Ecto neural progenitor cell (in vitro differentiated cells): ENCODE results near the gene HDAC7.

Experiments
- DNase-seq: peaks from one replicate; pipeline ENCODE4 v3.0.0-alpha.2; 2018; ENCODE audit warnings: low spot score

HDAC7 gene

GRCh38 chr12:47819896-47820630, at the start of gene HDAC7:
Gene HDAC7 (minus strand): TSS chr12:47819903. CDS start chr12:47819785, 118 bp downstream.
- peak; percentile 91 for DNase-seq

- no peak for DNase-seq
Observed at GRCh38 chr12:47868552-47869031, 48.9 kb upstream of the HDAC7 start.

- DNase-seq, result no peak
Observed at GRCh38 chr12:47868041-47868440, 48.3 kb upstream of the HDAC7 start.

DNA sequence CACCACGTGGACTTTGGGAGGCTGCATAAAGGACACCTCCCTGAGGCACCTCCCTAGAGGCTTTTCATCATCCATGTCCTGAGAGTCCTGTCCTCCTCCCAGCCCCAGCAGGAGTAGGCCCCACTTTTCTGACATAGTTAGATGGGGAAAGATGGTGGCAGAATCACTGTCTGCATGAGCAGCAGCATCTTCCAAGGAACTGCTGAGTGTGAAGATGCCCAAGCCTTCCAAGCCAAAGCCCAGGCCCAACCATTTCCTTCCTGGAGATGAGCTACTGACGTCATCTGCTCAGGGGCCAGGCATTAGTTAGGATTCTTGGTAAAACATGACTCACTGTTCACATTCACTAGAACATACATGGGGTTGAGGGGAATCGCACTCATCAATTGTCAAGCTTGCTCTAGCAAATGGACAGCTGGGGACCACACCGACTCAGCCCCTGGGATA, 47.8 kb upstream of the HDAC7 start:
- no peak for DNase-seq

DNA sequence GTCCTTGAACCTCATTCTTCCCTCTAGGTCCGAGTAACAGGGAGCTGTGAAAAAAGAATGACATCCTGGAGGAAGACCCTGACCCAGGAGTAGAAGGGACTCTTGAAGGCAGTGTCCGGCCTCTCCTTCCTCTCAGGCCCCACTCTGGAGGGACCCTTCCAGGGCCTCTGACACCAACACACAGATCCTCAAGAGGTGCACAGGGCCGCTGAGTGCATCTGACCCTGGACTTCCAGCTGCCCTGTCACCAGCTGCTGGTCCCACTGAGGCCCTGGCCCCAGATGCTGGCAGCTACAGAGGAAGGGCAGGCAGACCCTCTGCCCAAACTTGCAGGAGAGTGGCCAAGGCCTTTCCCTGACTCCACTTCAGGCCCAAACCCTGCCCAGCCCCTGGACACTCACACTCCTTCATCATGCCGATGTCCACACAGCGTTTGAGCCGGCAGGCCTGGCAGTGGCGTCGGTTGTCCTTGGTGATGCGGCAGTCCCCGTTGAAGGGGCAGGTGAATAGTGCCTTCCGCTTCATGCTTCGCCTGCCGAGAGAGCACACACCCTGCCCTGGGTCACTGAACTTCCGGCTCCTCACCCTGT, 45.0 kb upstream of the HDAC7 start:
- DNase-seq, result no peak

GRCh38 chr12:47863985-47864384, 44.3 kb upstream of the HDAC7 start:
- DNase-seq, result no peak

DNA sequence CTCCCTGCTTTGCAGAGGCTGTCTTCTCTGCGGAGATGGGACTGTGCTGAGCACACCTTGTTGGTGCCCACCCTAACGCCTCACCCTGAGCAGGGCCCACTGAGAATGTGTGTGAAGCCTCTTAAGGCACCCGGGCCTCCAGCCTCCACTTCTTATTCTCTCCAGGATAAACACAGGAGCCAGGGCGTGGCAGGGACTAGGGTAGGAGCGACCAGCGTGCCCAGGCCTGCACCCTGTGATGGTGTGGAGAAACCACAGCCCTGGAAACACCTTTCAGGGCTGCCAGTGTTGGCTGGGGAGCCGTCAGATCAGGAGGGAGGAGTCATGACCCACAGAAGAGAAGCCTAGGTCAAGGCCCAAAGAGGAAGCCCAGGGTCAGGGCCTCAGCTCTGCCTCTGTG, 43.8 kb upstream of the HDAC7 start:
- DNase-seq, result no peak

- no peak for DNase-seq
Observed at GRCh38 chr12:47862881-47863280, 43.2 kb upstream of the HDAC7 start.

GRCh38 chr12:47862167-47862750, 42.6 kb upstream of the HDAC7 start:
- no peak for DNase-seq

DNA sequence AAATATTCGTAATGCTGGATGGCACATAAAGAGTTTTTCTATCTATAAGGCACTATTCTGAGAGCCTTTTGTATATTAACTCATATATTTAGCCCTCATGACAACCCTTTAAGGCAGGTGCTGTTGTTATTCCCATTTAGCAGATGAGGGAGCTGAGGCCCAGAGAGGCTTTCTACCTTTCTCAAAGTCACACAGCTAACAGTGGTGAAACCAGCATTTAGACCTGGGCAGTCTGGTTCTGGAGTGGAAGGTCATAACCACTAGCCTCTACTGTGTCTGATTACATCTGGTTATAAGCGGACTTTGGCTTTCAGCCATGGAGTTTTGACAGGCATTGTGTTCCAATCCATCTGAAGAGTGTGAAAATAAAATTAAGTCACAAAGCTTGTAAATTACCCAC, 41.2 kb upstream of the HDAC7 start:
- no peak for DNase-seq

DNA sequence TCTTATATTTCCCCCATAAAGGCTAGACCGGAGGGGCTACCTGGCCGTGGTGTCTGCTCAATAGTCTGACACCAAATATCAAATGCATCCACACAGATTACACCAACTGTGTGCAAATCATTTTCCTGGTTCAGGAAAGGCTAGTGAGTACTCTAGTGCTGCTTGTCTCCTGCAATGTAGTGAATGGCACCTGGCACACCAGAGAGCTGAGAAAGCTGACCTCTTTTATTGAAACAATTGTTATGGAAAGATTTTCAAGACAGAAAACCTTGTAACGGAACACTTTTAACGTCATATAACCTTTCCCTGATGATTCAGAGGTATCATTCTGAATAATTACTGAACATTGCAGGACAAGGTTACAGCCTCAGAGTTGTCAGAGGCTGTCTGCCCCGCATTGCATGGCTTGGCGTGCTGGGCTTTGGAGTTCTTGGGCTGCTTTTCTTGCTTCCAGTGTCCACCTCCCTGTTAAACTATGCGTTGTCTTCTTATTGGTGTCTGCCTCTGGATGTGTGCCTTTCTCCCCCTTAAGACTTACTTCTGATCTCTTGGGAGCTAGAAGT, 40.7 kb upstream of the HDAC7 start:
- no peak for DNase-seq

GRCh38 chr12:47858511-47859266, 39.0 kb upstream of the HDAC7 start:
- DNase-seq, result no peak

- DNase-seq, result no peak
Observed at GRCh38 chr12:47856721-47857575, 37.2 kb upstream of the HDAC7 start.

GRCh38 chr12:47856094-47856493, 36.4 kb upstream of the HDAC7 start:
- DNase-seq, result no peak

DNA sequence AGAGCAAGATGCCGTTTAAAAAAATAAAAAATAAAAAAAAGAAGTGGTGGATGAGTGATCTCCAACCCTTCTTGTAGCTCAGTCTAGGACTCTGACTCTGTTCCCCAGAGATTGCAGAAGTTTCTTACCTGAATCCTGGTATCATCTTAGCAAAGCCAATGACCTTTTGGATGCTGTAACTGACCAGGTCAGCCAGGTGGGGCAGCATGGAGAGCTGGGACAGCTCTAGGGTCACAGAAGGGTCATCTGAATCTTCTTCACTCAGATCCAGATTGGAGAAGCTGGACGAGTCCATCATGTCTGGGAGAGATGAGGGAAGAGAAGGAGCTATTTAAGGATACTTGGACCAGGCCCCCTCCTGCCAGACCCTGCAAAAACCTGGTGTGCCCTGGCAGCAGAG, 35.8 kb upstream of the HDAC7 start:
- no peak for DNase-seq

GRCh38 chr12:47854531-47854930, 34.8 kb upstream of the HDAC7 start:
- DNase-seq, result no peak

- DNase-seq, result no peak
Observed at GRCh38 chr12:47852096-47852571, 32.4 kb upstream of the HDAC7 start.

- no peak for DNase-seq
Observed at GRCh38 chr12:47851303-47851952, 31.7 kb upstream of the HDAC7 start.

GRCh38 chr12:47850153-47851084, 30.7 kb upstream of the HDAC7 start:
- no peak for DNase-seq
